Fibroblast of pulmonary artery (primary cell): ENCODE results near the gene SCD5.
"Not testable (repeated sequence)": the region's sequence is repeated elsewhere in the genome, so short reads cannot be mapped to it uniquely, and the experiment has no call there.

Source experiments
- DNase-seq: peaks from one replicate; pipeline ENCODE4 v3.0.0-alpha.2; 2010; ENCODE audit warnings: low read depth
- H3K4me3 ChIP-seq: replicated peaks from 2 replicates; pipeline ENCODE4 v1.5.1; 2011; ENCODE audit warnings: low read depth, mild to moderate bottlenecking, control low read depth, low read length, moderate library complexity
- CTCF ChIP-seq: IDR thresholded peaks from 2 replicates; pipeline ENCODE4 v1.5.1; 2011; ENCODE audit warnings: mild to moderate bottlenecking, control low read depth, low read length, inconsistent platforms; ENCODE audit errors: missing control alignments

SCD5 gene

GRCh38 chr4:82798168-82799005 lies at the start of gene SCD5:
SCD5 (minus strand) TSS chr4:82798796; CDS start chr4:82798537, 259 bp downstream.
- no peak for TF ChIP-seq CTCF
- peak; percentile 81 for DNase-seq
- H3K4me3 ChIP-seq, result peak within 1 kb of the TSS; percentile 76

GRCh38 chr4:82842593-82842992 lies 44.0 kb upstream of the SCD5 start:
- peak; percentile 58 for TF ChIP-seq CTCF
- H3K4me3 ChIP-seq, result no peak overlapping the region
- DNase-seq, result peak; percentile 45

- TF ChIP-seq CTCF, result no peak
- no peak overlapping the region for H3K4me3 ChIP-seq
- peak; percentile 45 for DNase-seq
Measured at GRCh38 chr4:82839624-82840023, 41.0 kb upstream of the SCD5 start.

- DNase-seq, result peak; percentile 79
- H3K4me3 ChIP-seq, result no peak overlapping the region
- TF ChIP-seq CTCF, result peak; percentile 22
Measured at GRCh38 chr4:82833696-82834313, 35.2 kb upstream of the SCD5 start.

- DNase-seq, result not testable (repeated sequence)
Measured at GRCh38 chr4:82833060-82833459, 34.5 kb upstream of the SCD5 start.

GRCh38 chr4:82825425-82825824 lies 26.8 kb upstream of the SCD5 start:
- no peak for DNase-seq
- no peak for TF ChIP-seq CTCF
- no peak overlapping the region for H3K4me3 ChIP-seq

More at GRCh38 chr4:82833060-82833459, 34.5 kb upstream of the SCD5 start:
- not testable (repeated sequence) for H3K4me3 ChIP-seq

- no peak for TF ChIP-seq CTCF
- no peak for DNase-seq
- H3K4me3 ChIP-seq, result no peak overlapping the region
Measured at GRCh38 chr4:82823062-82823461, 24.5 kb upstream of the SCD5 start.
